Kidney glomerular epithelial cell (primary cell): ENCODE measurements around the gene C1orf21.

Experiments used
- DNase-seq: peaks from one replicate; lab custom pipeline; 2025; lab: John Stamatoyannopoulos, UW

Gene C1orf21

GRCh38 chr1:184387476-184388318 lies 868 bp downstream of the C1orf21 start:
- DNase-seq: no peak

- peak; percentile 71 for DNase-seq
Measured at GRCh38 chr1:184388319-184388889, 1.6 kb downstream of the C1orf21 start.

- DNase-seq: no peak
Measured at GRCh38 chr1:184388971-184389370, 2.1 kb downstream of the C1orf21 start.

GRCh38 chr1:184389446-184389845 lies 2.6 kb downstream of the C1orf21 start:
- no peak for DNase-seq

- DNase-seq: no peak
Measured at GRCh38 chr1:184390889-184391288, 4.1 kb downstream of the C1orf21 start.

- no peak for DNase-seq
Measured at GRCh38 chr1:184392067-184392466, 5.2 kb downstream of the C1orf21 start.

GRCh38 chr1:184392779-184393522 lies 6.1 kb downstream of the C1orf21 start:
- DNase-seq: no peak

GRCh38 chr1:184393962-184394361 lies 7.1 kb downstream of the C1orf21 start:
- no peak for DNase-seq

GRCh38 chr1:184395370-184395769 lies 8.5 kb downstream of the C1orf21 start:
- DNase-seq: no peak

GRCh38 chr1:184395937-184396480 lies 9.2 kb downstream of the C1orf21 start:
- DNase-seq: no peak

- DNase-seq: no peak
Measured at GRCh38 chr1:184399192-184399847, 12.5 kb downstream of the C1orf21 start.

- DNase-seq: no peak
Measured at GRCh38 chr1:184403961-184404726, 17.3 kb downstream of the C1orf21 start.

- DNase-seq: no peak
Measured at GRCh38 chr1:184404727-184405027, 17.8 kb downstream of the C1orf21 start.

GRCh38 chr1:184405094-184405800 lies 18.4 kb downstream of the C1orf21 start:
- DNase-seq: no peak

- DNase-seq: no peak
Measured at GRCh38 chr1:184405801-184406142, 18.9 kb downstream of the C1orf21 start.

- no peak for DNase-seq
Measured at GRCh38 chr1:184406479-184406878, 19.6 kb downstream of the C1orf21 start.

GRCh38 chr1:184407816-184408510 lies 21.1 kb downstream of the C1orf21 start:
- peak; percentile 74 for DNase-seq

- DNase-seq: no peak
Measured at GRCh38 chr1:184408580-184408979, 21.8 kb downstream of the C1orf21 start.

GRCh38 chr1:184409011-184409410 lies 22.2 kb downstream of the C1orf21 start:
- no peak for DNase-seq

- no peak for DNase-seq
Measured at GRCh38 chr1:184412472-184412871, 25.6 kb downstream of the C1orf21 start.
